Right hindlimb (tissue), 1 donor: ENCODE data around the gene PPP1R3A.
A peak's percentile ranks its signal among the peaks of the same experiment; 100 is the strongest.
"Not testable (repeated sequence)": the region's sequence is repeated elsewhere in the genome, so short reads cannot be mapped to it uniquely, and the experiment has no call there.

Experiments used
- DNase-seq: peaks from one replicate; pipeline ENCODE4 v3.0.0-alpha.2; 2018

PPP1R3A gene, protein sequence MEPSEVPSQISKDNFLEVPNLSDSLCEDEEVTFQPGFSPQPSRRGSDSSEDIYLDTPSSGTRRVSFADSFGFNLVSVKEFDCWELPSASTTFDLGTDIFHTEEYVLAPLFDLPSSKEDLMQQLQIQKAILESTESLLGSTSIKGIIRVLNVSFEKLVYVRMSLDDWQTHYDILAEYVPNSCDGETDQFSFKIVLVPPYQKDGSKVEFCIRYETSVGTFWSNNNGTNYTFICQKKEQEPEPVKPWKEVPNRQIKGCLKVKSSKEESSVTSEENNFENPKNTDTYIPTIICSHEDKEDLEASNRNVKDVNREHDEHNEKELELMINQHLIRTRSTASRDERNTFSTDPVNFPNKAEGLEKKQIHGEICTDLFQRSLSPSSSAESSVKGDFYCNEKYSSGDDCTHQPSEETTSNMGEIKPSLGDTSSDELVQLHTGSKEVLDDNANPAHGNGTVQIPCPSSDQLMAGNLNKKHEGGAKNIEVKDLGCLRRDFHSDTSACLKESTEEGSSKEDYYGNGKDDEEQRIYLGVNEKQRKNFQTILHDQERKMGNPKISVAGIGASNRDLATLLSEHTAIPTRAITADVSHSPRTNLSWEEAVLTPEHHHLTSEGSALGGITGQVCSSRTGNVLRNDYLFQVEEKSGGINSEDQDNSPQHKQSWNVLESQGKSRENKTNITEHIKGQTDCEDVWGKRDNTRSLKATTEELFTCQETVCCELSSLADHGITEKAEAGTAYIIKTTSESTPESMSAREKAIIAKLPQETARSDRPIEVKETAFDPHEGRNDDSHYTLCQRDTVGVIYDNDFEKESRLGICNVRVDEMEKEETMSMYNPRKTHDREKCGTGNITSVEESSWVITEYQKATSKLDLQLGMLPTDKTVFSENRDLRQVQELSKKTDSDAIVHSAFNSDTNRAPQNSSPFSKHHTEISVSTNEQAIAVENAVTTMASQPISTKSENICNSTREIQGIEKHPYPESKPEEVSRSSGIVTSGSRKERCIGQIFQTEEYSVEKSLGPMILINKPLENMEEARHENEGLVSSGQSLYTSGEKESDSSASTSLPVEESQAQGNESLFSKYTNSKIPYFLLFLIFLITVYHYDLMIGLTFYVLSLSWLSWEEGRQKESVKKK

DNA sequence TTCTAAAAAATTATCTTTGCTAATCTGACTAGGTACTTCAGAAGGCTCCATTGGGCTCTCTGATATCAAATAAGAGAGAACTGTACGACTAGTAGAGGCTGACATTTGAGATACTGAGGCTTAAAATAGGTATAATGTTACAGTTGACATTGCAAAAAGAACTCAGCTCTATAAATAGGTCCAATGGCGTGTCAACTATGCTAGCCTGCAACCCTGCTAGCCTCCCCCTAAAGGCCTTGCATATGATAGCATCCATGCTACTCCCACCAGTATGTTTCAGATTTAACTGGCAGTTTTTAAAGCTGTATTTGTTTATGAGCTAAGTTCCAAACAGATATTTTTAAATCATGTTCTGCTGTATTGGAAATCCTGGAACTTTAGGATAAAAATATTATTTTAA lies at the start of gene PPP1R3A:
Gene PPP1R3A (minus strand): TSS at position 64 of the 400 bp plus-strand sequence. CDS start 13 bp downstream, at position 51.
- no peak for DNase-seq

- no peak for DNase-seq
Measured at GRCh38 chr7:113963356-113963755, 44.5 kb upstream of the PPP1R3A start.

- no peak for DNase-seq
Measured at GRCh38 chr7:113959910-113960309, 41.1 kb upstream of the PPP1R3A start.

DNA sequence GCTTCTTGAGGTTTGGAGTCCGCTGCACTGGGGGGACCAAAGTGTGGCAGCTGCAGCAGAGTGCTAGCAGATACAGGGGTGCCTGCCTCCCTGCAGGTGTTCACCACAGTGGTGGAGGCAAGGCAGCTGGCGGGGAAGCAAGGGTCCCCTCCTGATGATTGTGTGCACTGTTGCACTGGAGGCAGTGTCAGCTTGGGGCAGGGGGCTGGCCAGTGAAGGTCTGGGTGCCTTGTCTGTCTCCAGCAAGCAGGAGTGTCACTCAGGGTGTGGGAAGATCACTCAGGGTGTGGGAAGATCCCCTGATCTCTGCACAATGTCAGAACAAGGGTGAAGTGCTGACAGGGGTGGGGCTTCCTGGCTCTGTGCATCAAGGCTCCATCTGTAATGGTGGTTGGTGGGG lies 36.3 kb upstream of the PPP1R3A start:
- DNase-seq: no peak

GRCh38 chr7:113953553-113953952 lies 34.7 kb upstream of the PPP1R3A start:
- no peak for DNase-seq

GRCh38 chr7:113945018-113945938 lies 26.5 kb upstream of the PPP1R3A start:
- DNase-seq: no peak

GRCh38 chr7:113936982-113937381 lies 18.2 kb upstream of the PPP1R3A start:
- DNase-seq: no peak

GRCh38 chr7:113936535-113936934 lies 17.7 kb upstream of the PPP1R3A start:
- no peak for DNase-seq

- not testable (repeated sequence) for DNase-seq
Measured at GRCh38 chr7:113929389-113929788, 10.6 kb upstream of the PPP1R3A start.

GRCh38 chr7:113928112-113928511 lies 9.3 kb upstream of the PPP1R3A start:
- DNase-seq: no peak

- DNase-seq: no peak
Measured at GRCh38 chr7:113922049-113922448, 3.2 kb upstream of the PPP1R3A start.

DNA sequence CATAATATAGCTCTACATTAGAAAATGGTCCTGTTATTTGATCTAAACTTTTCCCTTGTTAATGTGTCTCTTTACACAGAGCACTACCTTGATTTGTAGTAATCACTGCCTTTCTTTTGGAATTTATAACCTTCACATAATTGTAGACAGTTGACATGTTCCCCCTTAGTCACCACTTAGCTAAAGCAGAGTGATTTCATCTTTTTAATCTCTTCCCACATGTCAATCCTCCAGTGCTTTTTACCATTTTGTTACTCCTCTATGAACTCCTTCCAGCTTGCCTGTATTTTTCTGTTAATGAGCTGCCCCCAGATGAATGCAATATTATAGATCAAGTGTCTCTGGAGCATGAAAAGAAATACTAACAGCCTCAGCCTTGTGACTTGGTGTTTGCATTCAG lies 2.6 kb upstream of the PPP1R3A start:
- no peak for DNase-seq

GRCh38 chr7:113917840-113918239 lies 969 bp downstream of the PPP1R3A start:
- no peak for DNase-seq

DNA sequence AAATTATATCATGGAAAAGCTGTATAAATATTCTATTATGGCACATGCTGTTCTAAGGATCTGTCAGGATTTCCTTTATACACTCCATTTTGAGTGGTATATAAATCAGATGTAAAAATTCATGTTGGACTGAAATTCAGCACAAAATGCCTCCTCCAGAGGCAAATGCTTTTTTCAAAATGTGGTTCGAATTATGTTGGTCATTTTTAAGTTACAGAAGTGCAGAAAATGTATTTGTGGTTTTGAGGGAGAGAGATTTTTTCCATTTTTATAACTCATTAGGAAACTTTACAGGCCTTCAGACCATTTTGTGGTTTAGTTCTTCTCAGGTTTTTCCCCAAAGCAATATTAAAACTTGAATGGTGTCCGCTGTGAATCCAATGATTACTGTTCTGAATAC lies 2.9 kb downstream of the PPP1R3A start:
- DNase-seq: no peak

DNA sequence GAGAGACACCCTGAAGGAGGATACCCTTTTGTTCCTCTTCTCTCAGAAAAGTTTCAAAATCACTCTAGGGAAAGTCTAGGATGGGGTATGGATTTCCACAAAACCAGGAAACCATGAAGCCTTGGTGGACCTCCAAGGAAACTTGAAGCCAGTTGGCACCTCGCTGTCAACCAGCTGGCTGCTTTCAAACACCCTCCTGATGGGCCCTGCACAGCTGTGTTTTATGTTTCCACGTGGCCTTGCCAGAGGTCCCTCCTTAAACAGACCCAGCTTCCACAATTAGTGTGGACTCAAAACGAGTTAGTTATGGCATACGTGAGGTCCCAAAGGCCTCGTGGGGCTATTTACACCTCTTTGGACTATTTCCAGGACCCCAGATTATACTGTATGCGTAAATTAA lies 5.9 kb downstream of the PPP1R3A start:
- peak; percentile 77 for DNase-seq

- no peak for DNase-seq
Measured at GRCh38 chr7:113907617-113908016, 11.2 kb downstream of the PPP1R3A start.

DNA sequence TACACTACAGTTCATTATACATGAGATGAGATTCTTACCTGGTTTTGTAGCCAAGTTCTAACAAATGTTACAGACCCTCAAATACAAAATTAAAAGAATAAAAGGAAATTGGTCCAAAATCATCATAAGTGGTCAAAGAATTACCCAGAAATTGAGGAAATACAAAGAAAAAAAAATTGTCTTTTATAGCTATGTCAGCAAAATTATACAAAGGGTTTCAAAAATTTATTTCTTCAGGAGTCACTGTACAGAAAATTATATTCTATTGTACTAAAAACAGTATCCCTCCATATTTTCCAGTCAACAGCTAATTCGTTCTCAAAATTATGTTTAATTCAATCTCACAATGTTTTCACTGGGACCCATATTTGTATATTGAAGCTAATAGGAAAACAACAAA lies 14.3 kb downstream of the PPP1R3A start:
- DNase-seq: no peak

DNA sequence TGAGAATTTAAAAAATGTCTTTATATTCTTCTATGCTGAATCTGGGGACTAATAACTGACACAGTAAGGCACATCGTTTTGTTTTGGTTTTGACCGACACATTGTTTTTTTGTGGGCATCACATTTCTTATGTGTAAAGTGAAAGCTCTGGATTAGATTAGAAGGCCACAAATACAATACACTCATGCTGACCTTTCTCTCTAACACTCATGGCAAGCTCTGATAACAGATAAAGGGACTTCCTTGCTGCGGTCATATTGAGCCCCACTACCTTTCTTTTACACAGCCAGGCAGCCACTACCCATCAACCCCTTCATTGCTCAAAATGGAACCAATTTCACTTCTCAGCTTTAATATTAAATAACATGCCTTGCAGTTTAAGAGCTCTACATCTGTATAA lies 26.0 kb downstream of the PPP1R3A start:
- DNase-seq: no peak

- no peak for DNase-seq
Measured at GRCh38 chr7:113891828-113892227, 27.0 kb downstream of the PPP1R3A start.

- no peak for DNase-seq
Measured at GRCh38 chr7:113891031-113891350, 27.8 kb downstream of the PPP1R3A start.

GRCh38 chr7:113890331-113891030 lies 28.3 kb downstream of the PPP1R3A start:
- no peak for DNase-seq

GRCh38 chr7:113883096-113883495 lies 35.7 kb downstream of the PPP1R3A start:
- DNase-seq: no peak
